SK-N-SH (cell line): Measurements from ENCODE around the gene CCDC187. TPM values are rescaled to one million over a fixed set of nuclear protein-coding genes. Genes with fewer than 3 reads are reported as not detected.

Experiments
- CTCF ChIA-PET: fragments of 300-600, 350-600 bp; formaldehyde crosslinking; extraction: SDS; loops from one replicate; lab custom pipeline; 2021; lab: Yijun Ruan, JAX
- POLR2A ChIA-PET: fragments of 350-600 bp; sonication (Branson Sonifier 250); formaldehyde crosslinking; extraction: SDS; loops from one replicate; lab custom pipeline; 2020; ENCODE audit warnings: antibody characterized with exemption, inconsistent platforms; lab: Yijun Ruan, JAX
- DNase-seq: peaks from one replicate; pipeline ENCODE4 v3.0.0; 2012
- H2AFZ ChIP-seq: fragments of 200-600 bp; sonication (generic); 2 replicates; pipeline ENCODE4 v1.8.1; 2016; ENCODE audit warnings: antibody characterized with exemption, mild to moderate bottlenecking, low read depth
- H3F3A ChIP-seq: fragments of 200-600 bp; sonication (generic); replicated peaks from 2 replicates; pipeline ENCODE3; 2016; ENCODE audit warnings: antibody characterized with exemption, mild to moderate bottlenecking; ENCODE audit not compliant: insufficient read depth
- H3K27ac ChIP-seq, 2 experiments: fragments of 200-500 bp in 1 of 2; fragments of 200-600 bp in 1 of 2; sonication (Bioruptor generic) in 1 of 2; sonication (generic), shearing (Covaris generic) in 1 of 2; 2 replicates each; pipeline versions ENCODE4 v1.5.1 to v1.6.1; 2014 to 2016; ENCODE audit warnings: low read depth in 2 of 2, inconsistent platforms in 1 of 2, low read length in 1 of 2, mild to moderate bottlenecking in 1 of 2, mixed read lengths in 1 of 2
- H3K27me3 ChIP-seq: fragments of 200-600 bp; sonication (generic), shearing (Covaris generic); 2 replicates; pipeline ENCODE4 v1.6.1; 2016; ENCODE audit warnings: mixed run types; ENCODE audit not compliant: insufficient read depth
- H3K36me3 ChIP-seq, 2 experiments: fragments of 200-500 bp in 1 of 2; fragments of 200-600 bp in 1 of 2; sonication (Bioruptor generic) in 1 of 2; sonication (generic) in 1 of 2; replicated peaks in 1 of 2; 2 replicates each; pipeline versions ENCODE3 to v1.5.1; 2014 to 2016; ENCODE audit warnings: low read length in 1 of 2, mild to moderate bottlenecking in 1 of 2; ENCODE audit not compliant: insufficient read depth in 2 of 2, control insufficient read depth in 1 of 2
- H3K4me1 ChIP-seq, 2 experiments: fragments of 200-500 bp in 1 of 2; fragments of 200-600 bp in 1 of 2; sonication (Bioruptor generic) in 1 of 2; sonication (generic), shearing (Covaris generic) in 1 of 2; 2 replicates each; pipeline versions ENCODE4 v1.5.1 to v1.6.1; 2014 to 2016; ENCODE audit warnings: low read depth in 1 of 2, low read length in 1 of 2, mixed run types in 1 of 2; ENCODE audit not compliant: insufficient read depth in 2 of 2, control insufficient read depth in 1 of 2
- H3K4me2 ChIP-seq: fragments of 200-600 bp; sonication (generic), shearing (Covaris generic); 2 replicates; pipeline ENCODE4 v1.6.1; 2017; ENCODE audit warnings: mixed run types
- H3K4me3 ChIP-seq, 2 experiments: fragments of 200-500 bp in 1 of 2; fragments of 200-600 bp in 1 of 2; sonication (Bioruptor generic) in 1 of 2; sonication (generic), shearing (Covaris generic) in 1 of 2; 2 replicates each; pipeline versions ENCODE4 v1.5.1 to v1.8.1; 2014 to 2016; ENCODE audit warnings: low read depth in 2 of 2, inconsistent platforms in 1 of 2, low read length in 1 of 2, mild to moderate bottlenecking in 1 of 2, mixed read lengths in 1 of 2, moderate library complexity in 1 of 2
- H3K79me2 ChIP-seq: fragments of 200-600 bp; sonication (generic); 2 replicates; pipeline ENCODE4 v1.8.1; 2017; ENCODE audit warnings: mild to moderate bottlenecking; ENCODE audit not compliant: insufficient read depth
- H3K9ac ChIP-seq: fragments of 200-600 bp; sonication (generic); 2 replicates; pipeline ENCODE4 v1.6.1; 2017; ENCODE audit warnings: mixed run types
- H3K9me2 ChIP-seq: fragments of 200-600 bp; sonication (generic); 2 replicates; pipeline ENCODE4 v1.6.1; 2017; ENCODE audit warnings: mixed run types
- H3K9me3 ChIP-seq: fragments of 200-600 bp; sonication (generic); 2 replicates; pipeline ENCODE4 v1.6.1; 2017; ENCODE audit warnings: mixed run types, mild to moderate bottlenecking, moderate library complexity
- H4K20me1 ChIP-seq: fragments of 200-600 bp; sonication (generic); 2 replicates; pipeline ENCODE4 v1.6.1; 2017; ENCODE audit warnings: mild to moderate bottlenecking, mixed run types; ENCODE audit not compliant: insufficient read depth
- CHD2 ChIP-seq: fragments of 150-350 bp; IDR thresholded peaks from 2 replicates; pipeline ENCODE4 v1.6.1; 2018; ENCODE audit warnings: low read length; ENCODE audit not compliant: partially characterized antibody
- CTCF ChIP-seq: fragments of 200-600 bp; sonication (generic); IDR thresholded peaks from 2 replicates; pipeline ENCODE4 v1.6.1; 2017; ENCODE audit warnings: antibody characterized with exemption, mild to moderate bottlenecking, moderate library complexity
- ELF1 ChIP-seq: IDR thresholded peaks from 2 replicates; pipeline ENCODE4 v1.4.0; 2012
- GATA2 ChIP-seq: sonication (generic); formaldehyde crosslinking; IDR thresholded peaks from 2 replicates; pipeline ENCODE4 v1.5.0; 2020; ENCODE audit warnings: mild to moderate bottlenecking, missing genetic modification reagents
- IRF3 ChIP-seq: fragments of 150-350 bp; IDR thresholded peaks from 2 replicates; pipeline ENCODE4 v1.6.1; 2016; ENCODE audit warnings: mild to moderate bottlenecking, low read depth, low read length
- JUND ChIP-seq: IDR thresholded peaks from 2 replicates; pipeline ENCODE4 v1.4.0; 2012
- MAX ChIP-seq: IDR thresholded peaks from 2 replicates; pipeline ENCODE4 v1.4.0; 2012; ENCODE audit warnings: low read depth
- NFIC ChIP-seq: IDR thresholded peaks from 2 replicates; pipeline ENCODE4 v1.4.0; 2012; ENCODE audit warnings: borderline replicate concordance
- NRF1 ChIP-seq: IDR thresholded peaks from 2 replicates; pipeline ENCODE4 v1.6.1; 2012; ENCODE audit warnings: low read depth, mild to moderate bottlenecking, low read length
- POLR2AphosphoS5 ChIP-seq: IDR thresholded peaks from 2 replicates; pipeline ENCODE4 v1.6.1; 2012; ENCODE audit warnings: low read depth, low read length
- RAD21 ChIP-seq: IDR thresholded peaks from 2 replicates; pipeline ENCODE4 v1.6.1; 2012; ENCODE audit warnings: mild to moderate bottlenecking, low read length
- REST ChIP-seq: IDR thresholded peaks from 2 replicates; pipeline ENCODE4 v1.6.1; 2012; ENCODE audit warnings: mild to moderate bottlenecking, low read depth, low read length, moderate library complexity
- RFX5 ChIP-seq: IDR thresholded peaks from 2 replicates; pipeline ENCODE4 v1.6.1; 2012; ENCODE audit warnings: mild to moderate bottlenecking, improper control_type of control experiment, low read length
- SMC3 ChIP-seq: IDR thresholded peaks from 2 replicates; pipeline ENCODE4 v1.6.1; 2012; ENCODE audit warnings: low read depth, low read length, improper control_type of control experiment
- TAF1 ChIP-seq: IDR thresholded peaks from 2 replicates; pipeline ENCODE4 v1.6.1; 2012; ENCODE audit warnings: low read depth, mild to moderate bottlenecking, low read length, moderate library complexity, borderline replicate concordance
- TEAD4 ChIP-seq: IDR thresholded peaks from 2 replicates; pipeline ENCODE4 v1.4.0; 2012; ENCODE audit warnings: mild to moderate bottlenecking, borderline replicate concordance; ENCODE audit not compliant: insufficient read depth
- USF2 ChIP-seq: fragments of 150-350 bp; IDR thresholded peaks from 2 replicates; pipeline ENCODE4 v1.6.1; 2017; ENCODE audit warnings: antibody characterized with exemption, low read length, low read depth, borderline replicate concordance
- YY1 ChIP-seq: IDR thresholded peaks from 2 replicates; pipeline ENCODE4 v1.4.0; 2012; ENCODE audit warnings: low read depth, mild to moderate bottlenecking
- WGBS: methylation state at CpG from one replicate; pipeline ENCODE4 v1.1.6; 2017; ENCODE audit warnings: low lambda C conversion rate; 5-methylcytosine and 5-hydroxymethylcytosine counted together
- polyA plus RNA-seq, 3 experiments: library from polyadenylated mRNA; depleted of rRNA; stranded (reverse); fragments of >200 nt; gene quantifications; 2 replicates each; pipeline ENCODE4 v1.2.3, GENCODE V29; 2012

Gene CCDC187
- polyA plus RNA-seq, 1 of the 3 experiments (the other 2 are of a cell fraction): not detected

GRCh38 chr9:136331556-136332481 is 27.9 kb upstream of the CCDC187 start:
- no peaks in the 10 kb centered on the region for H3K27me3 ChIP-seq
- H3K4me1 ChIP-seq: peaks cover 11 to 18% of the 10 kb centered on the region in 2 experiments; a peak in 3 of 4 replicates
- CTCF ChIA-PET: interaction anchor here (0.8 to 1.8 kb wide), 4 partner anchors 14 to 48 kb away, joined by 3 to 5 read pairs (median 4); no protein-coding TSS in a partner anchor
- no peak overlapping the region for H3K4me2 ChIP-seq
- WGBS: 92% methylated on average over 23 of the region's 46 CpGs
- no peak overlapping the region for H3K27ac ChIP-seq
- peaks cover 2% of the 10 kb centered on the region for H3F3A ChIP-seq
- DNase-seq: no peak
- POLR2A ChIA-PET: no interaction called here
- no peaks in the 10 kb centered on the region for H3K9me3 ChIP-seq
- H3K9ac ChIP-seq: no peak overlapping the region
- peaks cover 45% of the 10 kb centered on the region for H4K20me1 ChIP-seq
- no peak overlapping the region for H2AFZ ChIP-seq
- H3K4me3 ChIP-seq: no peak overlapping the region
- no peak for TF ChIP-seq NFIC
- TF ChIP-seq USF2: no peak
- TF ChIP-seq REST: no peak
- TF ChIP-seq IRF3: no peak
- no peak for TF ChIP-seq GATA2
- no peak for TF ChIP-seq YY1
- no peak for TF ChIP-seq JUND
- H3K79me2 ChIP-seq: peaks cover 52% of the 10 kb centered on the region
- peaks cover 0 to 12% of the 10 kb centered on the region in 2 experiments for H3K36me3 ChIP-seq
- no peaks in the 10 kb centered on the region for H3K9me2 ChIP-seq

GRCh38 chr9:136331030-136331429 is 27.1 kb upstream of the CCDC187 start:
- no CpG with 5 or more reads among the region's 15 CpGs for WGBS
- DNase-seq: no peak
- H3K27ac ChIP-seq: no peak overlapping the region; a peak in 1 of 4 replicates
- H4K20me1 ChIP-seq: peaks cover 45% of the 10 kb centered on the region
- H3K9me2 ChIP-seq: no peaks in the 10 kb centered on the region
- no peak overlapping the region for H3K9ac ChIP-seq
- no peaks in the 10 kb centered on the region for H3K9me3 ChIP-seq
- ChIA-PET POLR2A (no interaction called here), CTCF (interaction anchor here (0.8 to 1.8 kb wide), 4 partner anchors 15 to 47 kb away, joined by 3 to 5 read pairs (median 4); no protein-coding TSS in a partner anchor)
- no peak overlapping the region for H2AFZ ChIP-seq
- no peaks in the 10 kb centered on the region for H3K27me3 ChIP-seq
- no peak overlapping the region for H3K4me3 ChIP-seq
- no peak overlapping the region for H3K4me2 ChIP-seq
- peaks cover 52% of the 10 kb centered on the region for H3K79me2 ChIP-seq
- H3K4me1 ChIP-seq: peaks cover 19 to 26% of the 10 kb centered on the region in 2 experiments
- peaks cover 3% of the 10 kb centered on the region for H3F3A ChIP-seq
- H3K36me3 ChIP-seq: peaks cover 0 to 5% of the 10 kb centered on the region in 2 experiments
- TF ChIP-seq CTCF: no peak
- no peak for TF ChIP-seq RFX5
- TF ChIP-seq MAX: no peak
- TF ChIP-seq ELF1: no peak
- TF ChIP-seq TAF1: no peak
- no peak for TF ChIP-seq TEAD4
- no peak for TF ChIP-seq NRF1
- no peak for TF ChIP-seq JUND
- no peak for TF ChIP-seq RAD21
- no peak for TF ChIP-seq CHD2
- no peak for TF ChIP-seq SMC3
- TF ChIP-seq POLR2AphosphoS5: no peak
